Pancreas (tissue), 10 donors: ENCODE measurements around the gene KIF4B. TPM values are rescaled to one million over a fixed set of nuclear protein-coding genes. Genes with fewer than 3 reads are reported as not detected.

Source experiments
- ATAC-seq, 4 donors: fragments of 200-7000 bp; cut with Tn5 transposase; one replicate each; pipeline versions ENCODE4 v1.8.0 to v1.9.1; 2020; ENCODE audit warnings: mild to moderate bottlenecking in 4 of 4, moderate library complexity in 4 of 4
- DNase-seq, 6 donors: peaks; one replicate each; pipeline ENCODE4 v3.0.0-alpha.2; 2020
- FAIRE-seq: peaks from 2 replicates; lab custom pipeline; 2012; peaks lifted over from hg19 to GRCh38; lab: Jason Lieb, UNC
- H3K27ac ChIP-seq, 4 donors: fragments of 200-600 bp; sonication (generic); 1 replicate in 3 of 4; 2 replicates in 1 of 4; pipeline versions ENCODE4 v1.5.0 to v1.8.0; 2020
- H3K27me3 ChIP-seq, 4 donors: fragments of 200-600 bp; one replicate each; pipeline ENCODE4 v1.8.0; 2021
- H3K36me3 ChIP-seq, 3 donors: fragments of 200-600 bp; sonication (generic) in 1 of 3; one replicate each; pipeline versions ENCODE4 v1.5.0 to v1.8.0; 2020 to 2021
- H3K4me1 ChIP-seq, 3 donors: fragments of 200-600 bp; one replicate each; pipeline ENCODE4 v1.8.0; 2021
- H3K4me3 ChIP-seq, 4 donors: fragments of 200-600 bp; sonication (generic) in 2 of 4; one replicate each; pipeline versions ENCODE4 v1.5.0 to v1.8.0; 2020 to 2021
- H3K9me3 ChIP-seq, 4 donors: fragments of 200-600 bp; one replicate each; pipeline ENCODE4 v1.8.0; 2021
- CTCF ChIP-seq, 4 donors: fragments of 200-600 bp; sonication (generic) in 3 of 4; IDR thresholded peaks; one replicate each; pipeline versions ENCODE4 v1.5.0 to v1.8.0; 2021; ENCODE audit warnings: antibody characterized with exemption in 4 of 4
- WGBS, 2 donors: extraction: QIAGEN DNeasy Blood & Tissue Kit; methylation state at CpG; one replicate each; pipeline ENCODE4 v1.1.7; 2013; 5-methylcytosine and 5-hydroxymethylcytosine counted together
- intact Hi-C, 3 donors: fragments of 100-400 bp; cut with DNase I; formaldehyde crosslinking; loops; one replicate each; pipeline versions ENCODE4 v1.11.1 to v1.14.2; 2022
- polyA plus RNA-seq, 2 donors: library from polyadenylated mRNA; stranded (reverse); fragments of 200-250 nt; gene quantifications; one replicate each; pipeline ENCODE4 v1.2.3, GENCODE V29; 2013
- total RNA-seq, 6 donors: library from RNA; stranded (reverse); fragmentation: NEBNext Ultra II Directional in 4 of 6; extraction: Animal tissue kit (Norgen Biotek cat#: 25700) in 4 of 6; gene quantifications; one replicate each; pipeline versions ENCODE4 v1.2.1 to v1.2.4, GENCODE V29; 2021 to 2023
- donor health status: healthy with polysubstance abuse.
- donor health status: DM: no; HTN: no; CAD: no; lungs with moderate emphysema.
- donor health status: DM: no; HTN: no; CAD: no.
- donor health status: control.
- donor health status: control.
- donor health status: Bipolar disorder and iron deficiency.
- donor health status: DM: yes; HTN: yes; CAD: no.
- donor health status: DM: no; HTN: no; CAD: no.
- donor health status: DM: no; HTN: no; CAD: no.
- donor health status: DM: yes; HTN: yes; CAD: no.

The KIF4B gene
- total RNA-seq (not detected), polyA plus RNA-seq (not detected)

- no peaks in the 10 kb centered on the region for H3K4me1 ChIP-seq
- TF ChIP-seq CTCF (IDR thresholded peaks at IDR 0.05), result no peak
- intact Hi-C loops, result no loop called here
- no peaks in the 10 kb centered on the region for H3K9me3 ChIP-seq
- DNase-seq (no peak), FAIRE-seq (no peak), ATAC-seq (no peak)
- no peak within 1 kb of the TSS for H3K4me3 ChIP-seq
- H3K27ac ChIP-seq, result no peak within 1 kb of the TSS
- 87 to 88% methylated on average over 21 of the region's 21 CpGs for WGBS, 2 donors
- no peaks in the 10 kb centered on the region for H3K36me3 ChIP-seq
- H3K27me3 ChIP-seq, result no peaks in the 10 kb centered on the region
These were observed at the start of gene KIF4B for GRCh38 chr5:155013526-155013925. TSS of gene KIF4B (plus strand) at chr5:155013755. CDS start at chr5:155013860, 105 bp downstream.

- Histone ChIP-seq H3K4me1 (no peaks in the 10 kb centered on the region), H3K4me3 (no peak overlapping the region), H3K27me3 (no peaks in the 10 kb centered on the region), H3K27ac (no peak overlapping the region), H3K9me3 (no peaks in the 10 kb centered on the region), H3K36me3 (peaks cover 0 to 27% (median 10%) of the 10 kb centered on the region in 3 donors)
- intact Hi-C loops, result no loop called here
- no peak for ATAC-seq
- FAIRE-seq, result no peak
- 91 to 92% methylated on average over 7 of the region's 7 CpGs for WGBS, 2 donors
- DNase-seq, result no peak
- TF ChIP-seq CTCF (IDR thresholded peaks at IDR 0.05), result no peak
These were observed 47.3 kb upstream of the KIF4B start for GRCh38 chr5:154966081-154966841.

GRCh38 chr5:154966874-154967273 is 46.7 kb upstream of the KIF4B start:
- ATAC-seq (no peak), FAIRE-seq (no peak), DNase-seq (no peak)
- H3K9me3 ChIP-seq, result no peaks in the 10 kb centered on the region
- peaks cover 0 to 21% (median 10%) of the 10 kb centered on the region in 3 donors for H3K36me3 ChIP-seq
- TF ChIP-seq CTCF (IDR thresholded peaks at IDR 0.05), result no peak
- H3K27me3 ChIP-seq, result no peaks in the 10 kb centered on the region
- 91 to 94% methylated on average over 3 of the region's 3 CpGs for WGBS, 2 donors
- no peak overlapping the region for H3K27ac ChIP-seq
- no peak overlapping the region for H3K4me3 ChIP-seq
- intact Hi-C loops, result no loop called here
- H3K4me1 ChIP-seq, result no peaks in the 10 kb centered on the region

- DNase-seq (no peak), FAIRE-seq (no peak), ATAC-seq (no peak)
- TF ChIP-seq CTCF (IDR thresholded peaks at IDR 0.05), result peak in 2 of 4 donors; percentile 9 to 14
- H3K4me1 ChIP-seq, result no peaks in the 10 kb centered on the region
- intact Hi-C loops, result no loop called here
- no peaks in the 10 kb centered on the region for H3K9me3 ChIP-seq
- 75 to 82% methylated on average over 5 of the region's 5 CpGs for WGBS, 2 donors
- H3K27me3 ChIP-seq, result no peaks in the 10 kb centered on the region
- no peak overlapping the region for H3K4me3 ChIP-seq
- H3K27ac ChIP-seq, result no peak overlapping the region
- peaks cover 0 to 19% (median 10%) of the 10 kb centered on the region in 3 donors for H3K36me3 ChIP-seq
These were observed 46.0 kb upstream of the KIF4B start for GRCh38 chr5:154967421-154968024.

- TF ChIP-seq CTCF (IDR thresholded peaks at IDR 0.05), result no peak
- DNase-seq, result no peak
- Histone ChIP-seq H3K4me1 (no peaks in the 10 kb centered on the region), H3K27ac (no peak overlapping the region), H3K4me3 (no peak overlapping the region), H3K27me3 (no peaks in the 10 kb centered on the region), H3K36me3 (peaks cover 0 to 19% (median 6%) of the 10 kb centered on the region in 3 donors), H3K9me3 (no peaks in the 10 kb centered on the region)
- WGBS, 2 donors, result 92 to 95% methylated on average over 5 of the region's 5 CpGs
- no peak for FAIRE-seq
- ATAC-seq, result no peak
- intact Hi-C loops, result no loop called here
These were observed 44.6 kb upstream of the KIF4B start for GRCh38 chr5:154968953-154969352.
